GM12873 (cell line): ENCODE results near the gene ANKRD35.

Experiments
- TF ChIP-seq, protein P1 (sequence below): IDR thresholded peaks from 2 replicates; pipeline ENCODE4 v1.5.1; 2012; ENCODE audit warnings: low read depth, mild to moderate bottlenecking, moderate library complexity, low read length, control low read depth; ENCODE audit not compliant: insufficient read depth; ENCODE audit errors: missing control alignments

Gene ANKRD35

DNA sequence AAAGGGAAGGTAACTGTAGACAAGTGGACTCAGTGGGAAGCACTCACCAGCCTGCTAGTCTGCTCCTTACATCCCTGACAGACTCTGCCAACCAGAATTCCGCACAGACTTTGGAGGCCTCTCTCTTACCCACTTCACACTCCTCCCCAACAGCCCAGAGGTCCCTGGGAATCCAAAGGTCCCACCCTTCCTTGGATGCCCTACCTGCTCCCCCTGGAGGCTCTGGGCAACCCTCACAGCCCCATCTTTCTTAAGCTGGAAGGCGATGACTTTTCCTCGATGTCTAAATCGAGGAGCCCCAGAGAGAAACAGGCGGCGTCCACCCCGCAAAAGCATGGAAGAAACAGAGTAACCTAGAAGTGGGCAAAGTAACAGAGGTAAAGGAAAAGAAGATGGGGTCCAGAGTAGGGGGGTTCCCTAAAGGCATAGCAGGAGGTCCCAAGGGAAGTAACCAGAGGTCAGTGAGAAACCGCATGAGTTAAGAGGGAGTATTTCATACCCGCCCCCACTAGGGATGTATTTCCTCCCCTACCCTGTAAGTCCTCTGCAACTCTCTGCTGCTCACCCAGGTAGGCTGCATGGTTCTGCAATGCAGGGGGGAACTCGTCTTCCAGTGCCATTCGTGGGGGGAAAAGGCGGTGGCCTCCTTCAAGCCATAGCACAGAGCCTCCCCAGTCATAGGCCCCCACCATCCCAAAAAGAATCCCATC, 15.8 kb upstream of the ANKRD35 start:
- TF ChIP-seq, protein P1, sequence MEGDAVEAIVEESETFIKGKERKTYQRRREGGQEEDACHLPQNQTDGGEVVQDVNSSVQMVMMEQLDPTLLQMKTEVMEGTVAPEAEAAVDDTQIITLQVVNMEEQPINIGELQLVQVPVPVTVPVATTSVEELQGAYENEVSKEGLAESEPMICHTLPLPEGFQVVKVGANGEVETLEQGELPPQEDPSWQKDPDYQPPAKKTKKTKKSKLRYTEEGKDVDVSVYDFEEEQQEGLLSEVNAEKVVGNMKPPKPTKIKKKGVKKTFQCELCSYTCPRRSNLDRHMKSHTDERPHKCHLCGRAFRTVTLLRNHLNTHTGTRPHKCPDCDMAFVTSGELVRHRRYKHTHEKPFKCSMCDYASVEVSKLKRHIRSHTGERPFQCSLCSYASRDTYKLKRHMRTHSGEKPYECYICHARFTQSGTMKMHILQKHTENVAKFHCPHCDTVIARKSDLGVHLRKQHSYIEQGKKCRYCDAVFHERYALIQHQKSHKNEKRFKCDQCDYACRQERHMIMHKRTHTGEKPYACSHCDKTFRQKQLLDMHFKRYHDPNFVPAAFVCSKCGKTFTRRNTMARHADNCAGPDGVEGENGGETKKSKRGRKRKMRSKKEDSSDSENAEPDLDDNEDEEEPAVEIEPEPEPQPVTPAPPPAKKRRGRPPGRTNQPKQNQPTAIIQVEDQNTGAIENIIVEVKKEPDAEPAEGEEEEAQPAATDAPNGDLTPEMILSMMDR = no peak

DNA sequence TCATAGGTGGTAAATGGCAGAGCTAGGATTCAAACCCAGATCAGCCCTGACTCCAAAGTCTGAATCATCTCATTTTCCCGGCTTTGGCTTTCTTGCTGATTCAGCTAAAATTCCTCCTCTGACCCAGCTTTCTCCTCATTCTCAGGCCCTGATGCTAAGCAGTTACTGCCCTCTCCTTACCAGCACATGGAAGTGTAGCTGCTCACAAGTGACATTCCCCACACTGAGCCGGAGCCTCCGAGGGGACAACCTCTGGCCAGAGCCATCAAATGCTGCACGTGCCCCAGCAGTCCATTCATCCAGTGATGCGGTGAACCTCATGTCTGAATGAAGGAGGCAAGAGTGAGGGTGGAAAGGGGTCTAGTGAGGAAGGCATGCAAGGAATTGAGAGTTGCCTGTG, 13.1 kb upstream of the ANKRD35 start:
- TF ChIP-seq, protein P1 = no peak

DNA sequence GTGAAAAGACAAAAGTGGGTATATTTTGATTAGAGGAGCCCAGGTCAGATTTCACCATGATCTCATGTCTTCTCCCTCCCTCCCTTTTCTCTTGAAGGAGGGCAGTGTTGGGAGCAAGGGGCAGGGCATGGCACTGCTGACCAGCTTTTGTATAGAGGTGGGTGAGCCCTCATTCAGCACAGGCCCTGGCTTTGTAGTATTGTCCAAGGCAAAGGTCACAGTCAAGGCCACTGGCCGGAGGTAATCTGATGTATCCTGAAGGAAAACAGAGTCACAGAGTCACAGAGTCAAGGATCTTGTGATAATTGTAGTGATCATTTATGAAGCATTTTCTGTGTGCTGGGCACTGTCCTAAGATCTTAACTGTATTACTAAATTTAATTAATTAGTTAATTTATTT, 12.3 kb upstream of the ANKRD35 start:
- TF ChIP-seq, protein P1 = no peak

DNA sequence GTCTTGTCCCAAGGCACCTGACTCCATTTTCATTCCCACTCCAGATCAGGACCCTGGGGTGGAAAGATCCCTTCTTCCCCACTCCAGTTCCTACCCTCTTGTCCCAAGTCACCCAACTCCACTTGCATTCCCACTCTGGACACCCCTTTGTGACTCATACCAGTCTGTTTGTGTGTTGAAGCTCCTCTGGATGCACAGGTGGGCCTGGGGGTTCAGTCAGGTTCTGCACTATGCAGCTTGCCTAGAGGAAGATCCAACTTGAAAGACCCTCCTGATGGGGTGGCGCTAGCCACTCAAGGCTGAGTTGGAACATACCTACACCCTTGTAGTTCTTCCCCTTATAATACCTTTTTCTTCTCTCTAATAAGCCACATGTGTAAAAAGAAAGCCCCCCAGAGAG, 9.8 kb upstream of the ANKRD35 start:
- TF ChIP-seq, protein P1 = no peak

DNA sequence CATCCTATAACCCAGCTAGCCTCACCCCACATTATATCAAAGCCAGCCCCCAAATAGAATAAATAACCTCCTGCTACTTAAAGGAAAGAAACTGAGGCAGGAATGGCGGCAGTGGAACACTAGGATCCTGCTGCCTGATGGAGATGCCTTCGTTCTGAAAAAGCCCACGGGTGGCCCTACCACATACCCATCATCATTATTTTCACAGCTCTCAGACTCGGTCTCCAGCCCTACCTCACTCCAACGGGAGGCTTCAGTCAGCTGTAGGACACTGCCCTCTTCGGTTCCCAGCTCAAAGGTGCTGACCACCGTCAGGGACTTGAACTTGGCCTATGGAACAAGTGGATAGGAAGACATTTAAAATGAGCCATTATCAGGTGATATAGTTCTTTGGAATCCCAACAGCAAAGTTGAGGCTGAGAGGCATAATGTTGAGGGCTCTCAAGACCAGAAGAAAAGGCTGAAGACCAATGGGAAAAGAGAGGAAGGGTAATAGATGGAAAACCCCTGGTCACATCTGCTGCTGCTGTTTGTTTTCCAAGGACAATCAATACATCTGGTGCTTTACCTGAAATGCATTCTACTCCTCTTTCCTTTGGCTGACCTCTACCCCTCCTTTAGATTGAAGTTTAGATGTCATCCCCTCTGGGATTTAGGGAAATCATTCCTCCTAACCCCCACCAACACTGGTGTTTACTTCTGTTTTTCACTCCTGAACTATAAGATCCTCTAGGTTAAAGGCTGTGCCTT, 7.8 kb upstream of the ANKRD35 start:
- TF ChIP-seq, protein P1 = no peak

DNA sequence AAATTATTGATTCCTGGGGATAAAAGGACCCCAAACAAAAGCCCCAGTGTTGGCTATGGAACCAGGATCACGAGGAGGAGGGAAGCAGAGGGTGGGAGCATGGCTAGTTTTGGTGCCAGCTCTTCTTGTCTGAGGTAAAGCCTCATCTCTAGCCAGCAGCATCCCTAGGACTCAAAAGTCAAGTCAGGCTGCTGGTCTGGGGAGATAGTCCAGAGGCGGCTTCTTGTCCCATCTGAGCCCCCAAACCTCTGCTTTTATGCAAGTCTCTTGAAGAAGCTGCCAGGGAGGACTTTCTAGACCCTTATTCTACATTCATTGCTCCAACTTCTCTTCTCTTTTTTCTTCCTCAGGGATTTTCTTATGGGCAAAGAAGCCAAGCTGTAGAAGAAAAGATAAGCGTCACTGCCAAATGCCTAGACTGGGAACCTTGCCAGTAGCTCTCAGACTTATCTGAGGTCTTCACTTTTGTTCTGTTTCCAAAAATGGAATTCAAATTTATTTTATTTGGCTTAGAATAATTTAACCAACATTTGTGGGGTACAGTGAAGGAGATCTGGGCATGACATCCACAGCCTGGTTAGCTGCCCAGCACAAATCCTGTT, 6.9 kb upstream of the ANKRD35 start:
- TF ChIP-seq, protein P1 = no peak
